ENCODE results near the gene FAM181A.

The FAM181A gene

GRCh38 chr14:93964281-93964680, 37.1 kb downstream of the FAM181A start:
- DNase-seq: no peak

- no peak for DNase-seq
Measured at GRCh38 chr14:93964820-93965286, 37.7 kb downstream of the FAM181A start.

- peak; percentile 52 to 71 (median 62) for DNase-seq
Measured at GRCh38 chr14:93965287-93965821, 38.2 kb downstream of the FAM181A start.

DNA sequence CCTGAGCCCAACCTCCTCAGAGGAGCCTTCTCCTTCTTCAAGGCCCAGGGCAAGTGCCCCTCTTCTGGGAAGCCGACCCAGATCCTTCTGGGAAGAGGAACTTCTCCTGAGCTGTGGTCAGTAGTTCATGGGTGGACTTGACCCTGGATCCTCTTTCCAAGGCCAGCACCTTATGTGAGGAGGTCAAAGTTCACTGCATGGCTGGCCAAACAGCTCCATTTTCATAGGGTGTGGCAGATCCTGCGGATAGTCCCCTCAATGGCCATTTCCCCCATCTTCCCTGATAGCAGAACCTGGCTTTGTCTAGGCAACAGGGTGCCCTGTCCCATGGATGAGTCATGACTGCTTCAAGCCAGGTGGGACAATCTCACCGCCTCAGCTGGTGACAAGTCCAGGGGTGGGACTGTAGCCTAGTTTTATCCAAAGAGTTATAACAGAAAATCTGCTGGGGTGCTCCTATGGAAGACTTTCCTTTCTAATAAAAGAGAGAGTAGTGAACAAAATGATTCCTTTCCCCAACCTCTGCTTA, 38.9 kb downstream of the FAM181A start:
- no peak for DNase-seq

DNA sequence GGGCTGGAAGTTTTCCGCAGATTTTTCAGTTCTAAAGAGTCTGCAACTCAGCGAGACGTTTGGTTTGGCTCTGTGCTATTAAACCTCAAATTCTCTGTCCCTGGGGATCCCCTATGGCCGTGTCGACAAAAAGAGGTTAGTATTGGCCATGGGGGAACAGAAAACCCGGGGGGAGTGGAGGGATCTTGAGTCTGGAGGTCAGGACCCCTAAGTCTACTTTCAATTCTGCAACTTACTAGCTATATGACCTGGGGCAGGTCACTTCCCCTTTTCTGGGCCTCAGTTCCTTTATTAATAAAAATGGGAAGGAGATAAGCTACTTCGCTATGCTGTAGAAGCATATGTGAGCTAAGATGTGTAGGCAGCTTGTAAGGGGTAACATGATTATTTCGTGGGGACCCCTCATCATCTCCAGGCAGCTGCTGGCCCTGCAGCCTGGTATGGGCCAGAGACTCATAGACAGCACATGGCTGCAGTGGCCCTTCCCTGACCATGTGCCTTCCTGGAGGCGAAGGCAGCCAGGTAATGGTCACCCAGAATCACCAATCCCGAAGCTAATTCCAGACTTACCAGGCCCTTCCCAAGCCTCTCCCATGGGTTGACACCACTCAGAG, 40.6 kb downstream of the FAM181A start:
- DNase-seq: peak; percentile 61 to 67 (median 62)

DNA sequence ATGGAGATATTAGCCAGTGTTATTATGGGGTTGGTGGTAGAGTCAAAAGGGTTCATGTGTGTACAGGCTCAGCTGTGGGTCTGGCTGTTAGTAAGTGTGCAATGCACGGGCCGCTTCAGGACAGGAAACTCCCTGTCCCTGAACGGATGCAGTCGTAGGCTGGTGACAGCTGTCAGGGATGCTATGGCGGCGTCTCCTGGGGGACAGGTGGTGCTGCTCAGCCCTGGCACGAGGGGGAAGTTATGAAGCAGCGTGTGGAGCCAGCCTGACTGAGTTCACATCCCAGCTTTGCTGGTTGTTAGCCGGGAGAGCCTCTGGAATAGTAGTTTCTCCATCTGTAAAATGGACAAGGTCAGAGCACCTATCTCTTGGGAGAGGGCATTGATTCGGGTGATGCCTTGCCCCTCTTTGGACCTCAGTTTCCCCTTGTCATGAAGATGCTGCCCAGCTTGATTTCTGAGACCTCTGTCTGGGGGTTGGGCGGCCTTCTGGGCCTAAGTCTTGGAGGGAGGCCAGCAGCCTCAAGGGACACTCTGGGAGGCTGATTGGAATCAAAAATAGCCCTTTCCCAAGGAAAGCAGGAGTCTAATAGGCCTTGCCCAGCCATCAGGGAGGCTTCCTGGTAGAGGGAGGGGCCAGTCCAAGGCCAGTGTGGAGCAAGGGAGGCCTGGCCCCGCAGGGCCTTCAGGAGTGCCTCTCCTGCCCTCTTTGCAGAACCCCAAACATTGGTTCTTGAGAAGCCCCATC, 42.1 kb downstream of the FAM181A start:
- DNase-seq: no peak

- DNase-seq: peak in 1 of 3 donors; percentile 22
Measured at GRCh38 chr14:93970585-93970964, 43.4 kb downstream of the FAM181A start.

DNA sequence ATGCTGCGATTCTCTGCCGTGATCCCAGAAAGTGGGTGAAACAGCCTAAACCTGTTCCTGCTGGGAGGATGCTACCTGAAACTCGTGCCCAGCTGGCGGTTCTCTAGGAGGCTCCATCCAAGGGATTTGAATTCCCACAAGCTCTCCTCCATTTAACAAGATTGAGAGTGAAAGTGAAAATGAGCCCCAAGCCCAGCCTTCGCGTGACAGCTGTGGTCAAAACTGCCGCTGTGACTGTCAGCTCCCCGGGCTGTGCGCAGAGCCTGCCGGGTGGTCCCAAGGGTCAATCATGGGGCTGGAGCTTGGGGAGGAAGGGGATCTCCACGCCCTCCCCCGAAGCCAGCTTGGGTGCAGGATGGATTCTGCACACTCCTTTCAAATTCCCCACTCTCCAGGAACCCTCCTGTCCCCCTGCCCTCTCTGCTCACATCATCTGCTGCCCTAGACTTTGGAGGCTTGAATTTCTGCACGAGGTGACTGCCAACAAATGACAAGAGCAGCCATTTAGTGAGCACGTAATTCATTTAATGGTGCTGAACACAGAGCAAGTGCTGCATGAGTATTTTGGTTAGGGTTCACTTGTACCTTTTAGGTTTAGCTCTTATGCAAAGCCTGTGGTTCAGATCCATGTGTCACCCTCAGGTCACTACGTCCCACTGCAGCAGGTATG, 44.0 kb downstream of the FAM181A start:
- DNase-seq: peak; percentile 68 to 70 (median 70)

- DNase-seq: no peak
Measured at GRCh38 chr14:93971635-93972027, 44.5 kb downstream of the FAM181A start.

DNA sequence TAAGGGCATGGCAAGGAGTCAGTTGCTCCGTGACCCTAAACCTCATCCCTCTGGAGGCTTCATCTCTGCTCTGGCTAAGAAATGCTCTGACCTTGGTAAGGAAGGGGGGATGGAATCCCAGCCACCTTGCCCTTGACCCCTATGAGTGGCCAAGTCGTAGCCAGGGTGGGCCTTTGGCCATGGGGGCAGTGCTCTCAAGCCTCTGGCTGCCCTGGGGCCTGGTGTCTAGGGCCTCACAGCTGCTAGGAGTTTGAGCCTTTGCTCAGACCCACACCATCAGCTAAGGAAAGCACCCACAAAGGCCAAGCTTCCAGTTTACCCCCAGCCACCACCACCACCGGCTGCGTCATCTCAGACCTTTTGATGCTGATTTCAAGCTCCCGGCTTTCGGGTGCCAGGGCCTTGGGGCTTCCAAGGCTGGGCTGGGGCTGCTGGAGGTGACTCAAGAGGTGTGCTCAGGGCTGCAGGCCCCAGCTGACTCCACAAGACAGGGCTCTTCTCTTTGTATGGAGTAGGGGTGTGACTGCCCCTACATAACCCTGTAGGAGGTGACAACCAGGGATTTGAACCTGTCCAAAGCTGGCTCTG, 45.6 kb downstream of the FAM181A start:
- DNase-seq: no peak

GRCh38 chr14:93973607-93974006, 46.5 kb downstream of the FAM181A start:
- no peak for DNase-seq

GRCh38 chr14:93974299-93974698, 47.2 kb downstream of the FAM181A start:
- no peak for DNase-seq

DNA sequence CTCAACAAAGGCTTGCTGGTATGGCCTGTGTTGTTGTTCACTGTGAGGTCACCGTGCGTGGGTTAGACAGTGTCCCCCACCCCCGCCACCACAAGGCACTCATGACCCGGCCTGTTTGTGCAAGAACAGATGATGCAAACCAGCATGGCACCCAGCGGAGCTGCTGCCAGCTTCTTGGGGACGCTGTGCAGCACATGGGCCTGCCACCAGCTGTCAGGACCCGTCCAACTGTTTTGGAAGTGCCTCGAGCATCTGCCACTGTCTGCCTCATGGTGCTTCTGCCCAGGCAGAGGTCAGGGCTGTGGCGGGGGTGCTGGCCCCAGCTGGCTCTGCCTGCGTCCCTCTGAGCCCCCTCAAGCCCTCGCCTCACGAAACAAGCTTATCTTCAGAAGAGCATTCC, 47.7 kb downstream of the FAM181A start:
- peak; percentile 88 to 90 (median 90) for DNase-seq

DNA sequence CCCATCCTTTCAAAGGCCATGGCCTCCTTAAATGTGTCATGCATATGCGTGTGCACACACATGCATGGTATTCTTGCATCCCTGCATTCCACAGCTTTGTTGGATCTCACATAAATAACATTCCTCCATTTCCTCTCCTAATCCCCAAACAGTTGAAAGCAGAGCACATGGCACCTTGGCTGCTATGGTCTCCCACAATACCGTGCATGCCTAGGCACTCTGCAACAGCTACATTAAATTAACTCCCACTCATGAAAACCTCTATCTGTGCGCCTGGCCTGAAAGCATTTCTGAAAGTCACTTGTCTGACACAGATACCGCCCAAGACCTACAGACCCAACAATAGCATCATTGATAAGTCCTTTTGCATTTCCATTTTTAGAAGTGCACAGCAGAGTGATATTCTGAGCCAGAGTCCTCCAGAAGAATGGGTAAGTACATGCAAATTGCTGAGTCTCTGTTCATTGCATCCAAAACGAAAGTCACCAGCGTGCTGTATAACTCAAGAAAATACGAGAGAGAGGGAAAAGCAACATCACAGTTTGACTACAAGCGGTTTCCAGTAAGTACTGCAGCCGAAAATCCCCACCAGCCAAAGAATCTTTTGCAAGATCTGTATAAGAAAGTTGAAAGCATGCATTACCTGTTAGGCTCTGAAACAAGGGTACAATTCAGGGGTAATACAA, 48.8 kb downstream of the FAM181A start:
- DNase-seq: peak in 1 of 3 donors; percentile 52

- DNase-seq: peak; percentile 36 to 54 (median 44)
Measured at GRCh38 chr14:93976477-93977057, 49.4 kb downstream of the FAM181A start, which contains the start of gene ASB2. Gene ASB2 (minus strand): TSS chr14:93976570. CDS start chr14:93964539, 12,031 bp downstream.

DNA sequence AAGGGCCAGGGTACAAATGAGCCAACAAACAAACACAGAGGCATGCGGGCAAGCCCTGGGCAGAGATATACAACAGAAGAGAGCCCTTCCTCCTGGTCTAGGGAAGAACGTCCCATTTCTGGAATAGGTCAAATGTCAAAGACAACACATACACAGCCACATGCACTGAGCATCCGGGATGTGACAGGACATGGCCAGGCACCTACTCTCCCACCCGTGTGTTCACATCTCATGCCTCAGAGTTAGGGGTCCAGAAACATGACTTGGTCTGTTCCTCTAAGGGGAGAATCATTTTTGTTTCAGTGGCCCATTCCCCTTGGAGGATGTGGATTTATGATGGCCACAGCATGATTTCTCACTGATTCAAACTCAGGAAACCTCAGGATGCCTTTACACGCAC, 50.0 kb downstream of the FAM181A start:
- DNase-seq: no peak

- no peak for DNase-seq
Measured at GRCh38 chr14:93977790-93978581, 50.8 kb downstream of the FAM181A start.

GRCh38 chr14:93978735-93979134, 51.6 kb downstream of the FAM181A start:
- no peak for DNase-seq
